Neural progenitor cell (in vitro differentiated cells): ENCODE results near the gene IL4I1.

ENCODE experiments used
- EZH2 ChIP-seq: fragments of 200-600 bp; sonication (generic); IDR thresholded peaks from 2 replicates; pipeline ENCODE4 v1.6.1; 2017; ENCODE audit warnings: antibody characterized with exemption, mild to moderate bottlenecking, moderate library complexity
- EZH2phosphoT487 ChIP-seq: fragments of 200-600 bp; sonication (generic); IDR thresholded peaks from 2 replicates; pipeline ENCODE4 v1.6.1; 2017; ENCODE audit warnings: antibody characterized with exemption
- TF ChIP-seq, protein P1 (sequence below): fragments of 200-600 bp; sonication (generic); IDR thresholded peaks from 2 replicates; pipeline ENCODE4 v1.5.1; 2017; ENCODE audit warnings: antibody characterized with exemption, mild to moderate bottlenecking

DNA sequence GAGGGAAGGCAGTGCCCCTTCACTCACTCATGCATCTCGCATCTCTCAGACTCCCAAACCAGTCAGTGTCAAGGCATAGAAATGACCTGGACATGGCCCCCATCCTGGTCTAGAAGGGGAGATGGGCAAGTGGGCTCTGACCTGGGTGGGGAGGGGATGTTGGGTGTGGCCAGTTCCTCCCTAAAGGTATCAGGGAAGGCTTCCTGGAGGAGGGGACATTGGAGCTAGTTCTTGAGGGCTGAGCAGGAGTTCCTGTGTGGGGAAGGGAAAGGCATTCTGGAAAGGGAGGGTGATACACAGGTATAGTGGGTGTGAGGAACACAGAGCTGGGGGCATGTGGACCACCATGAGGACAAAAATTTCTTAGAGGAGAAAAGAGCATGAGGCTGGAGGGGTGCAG lies 4.0 kb downstream of the IL4I1 start:
- TF ChIP-seq, protein P1, sequence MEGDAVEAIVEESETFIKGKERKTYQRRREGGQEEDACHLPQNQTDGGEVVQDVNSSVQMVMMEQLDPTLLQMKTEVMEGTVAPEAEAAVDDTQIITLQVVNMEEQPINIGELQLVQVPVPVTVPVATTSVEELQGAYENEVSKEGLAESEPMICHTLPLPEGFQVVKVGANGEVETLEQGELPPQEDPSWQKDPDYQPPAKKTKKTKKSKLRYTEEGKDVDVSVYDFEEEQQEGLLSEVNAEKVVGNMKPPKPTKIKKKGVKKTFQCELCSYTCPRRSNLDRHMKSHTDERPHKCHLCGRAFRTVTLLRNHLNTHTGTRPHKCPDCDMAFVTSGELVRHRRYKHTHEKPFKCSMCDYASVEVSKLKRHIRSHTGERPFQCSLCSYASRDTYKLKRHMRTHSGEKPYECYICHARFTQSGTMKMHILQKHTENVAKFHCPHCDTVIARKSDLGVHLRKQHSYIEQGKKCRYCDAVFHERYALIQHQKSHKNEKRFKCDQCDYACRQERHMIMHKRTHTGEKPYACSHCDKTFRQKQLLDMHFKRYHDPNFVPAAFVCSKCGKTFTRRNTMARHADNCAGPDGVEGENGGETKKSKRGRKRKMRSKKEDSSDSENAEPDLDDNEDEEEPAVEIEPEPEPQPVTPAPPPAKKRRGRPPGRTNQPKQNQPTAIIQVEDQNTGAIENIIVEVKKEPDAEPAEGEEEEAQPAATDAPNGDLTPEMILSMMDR, result no peak
- no peak for TF ChIP-seq EZH2
- TF ChIP-seq EZH2phosphoT487, result no peak
